Activated naive CD8-positive, alpha-beta T cell treated with anti-CD3 and anti-CD28 coated beads, Interleukin-2, amount 50 U/mL, for 16 hours (primary cell): Measurements from ENCODE around the gene AP1S1.
A peak's percentile ranks its signal among the peaks of the same experiment; 100 is the strongest.
"Not testable (repeated sequence)": the region's sequence is repeated elsewhere in the genome, so short reads cannot be mapped to it uniquely, and the experiment has no call there.

ENCODE experiments used
- DNase-seq: peaks from one replicate; pipeline ENCODE4 v3.0.0-alpha.2; 2020; ENCODE audit warnings: low read depth, low spot score

AP1S1 gene

GRCh38 chr7:101153969-101154692, at the start of gene AP1S1:
AP1S1 (plus strand) TSS chr7:101154476; CDS start chr7:101154515, 39 bp downstream.
- peak; percentile 74 for DNase-seq

GRCh38 chr7:101104799-101105198, 49.5 kb upstream of the AP1S1 start:
- DNase-seq, result no peak

- not testable (repeated sequence) for DNase-seq
Observed at GRCh38 chr7:101105248-101105647, 49.0 kb upstream of the AP1S1 start.

GRCh38 chr7:101106386-101106785, 47.9 kb upstream of the AP1S1 start:
- DNase-seq, result no peak

GRCh38 chr7:101108330-101108857, 45.9 kb upstream of the AP1S1 start:
- no peak for DNase-seq

GRCh38 chr7:101108961-101109360, 45.3 kb upstream of the AP1S1 start:
- no peak for DNase-seq

GRCh38 chr7:101109368-101109767, 44.9 kb upstream of the AP1S1 start:
- DNase-seq, result no peak

GRCh38 chr7:101111261-101111660, 43.0 kb upstream of the AP1S1 start:
- DNase-seq, result no peak

GRCh38 chr7:101112233-101112632, 42.0 kb upstream of the AP1S1 start:
- DNase-seq, result no peak

- DNase-seq, result not testable (repeated sequence)
Observed at GRCh38 chr7:101113140-101113539, 41.1 kb upstream of the AP1S1 start.

- DNase-seq, result no peak
Observed at GRCh38 chr7:101113836-101114235, 40.4 kb upstream of the AP1S1 start.

GRCh38 chr7:101114492-101114891, 39.8 kb upstream of the AP1S1 start:
- DNase-seq, result no peak

- DNase-seq, result no peak
Observed at GRCh38 chr7:101115215-101115614, 39.1 kb upstream of the AP1S1 start.

- no peak for DNase-seq
Observed at GRCh38 chr7:101116898-101117297, 37.4 kb upstream of the AP1S1 start.

- DNase-seq, result no peak
Observed at GRCh38 chr7:101118856-101119255, 35.4 kb upstream of the AP1S1 start.

GRCh38 chr7:101119876-101120275, 34.4 kb upstream of the AP1S1 start:
- DNase-seq, result no peak

GRCh38 chr7:101120315-101120714, 34.0 kb upstream of the AP1S1 start:
- no peak for DNase-seq

- not testable (repeated sequence) for DNase-seq
Observed at GRCh38 chr7:101121631-101121990, 32.7 kb upstream of the AP1S1 start.

- DNase-seq, result no peak
Observed at GRCh38 chr7:101121991-101122932, 32.0 kb upstream of the AP1S1 start.

- DNase-seq, result no peak
Observed at GRCh38 chr7:101122933-101123702, 31.2 kb upstream of the AP1S1 start.

- no peak for DNase-seq
Observed at GRCh38 chr7:101123703-101124068, 30.6 kb upstream of the AP1S1 start.
